Loucy (cell line): ENCODE results near the gene NRARP.

ENCODE experiments used
- EZH2phosphoT487 ChIP-seq: fragments of 200-600 bp; IDR thresholded peaks from 2 replicates; pipeline ENCODE4 v1.6.1; 2018; ENCODE audit warnings: antibody characterized with exemption, mild to moderate bottlenecking, moderate library complexity, borderline replicate concordance
- TF ChIP-seq, protein P1 (sequence below): fragments of 200-600 bp; sonication (generic); conservative IDR thresholded peaks from 2 replicates; pipeline ENCODE4 v1.5.1; 2014; ENCODE audit warnings: mild to moderate bottlenecking, antibody characterized with exemption, low read length

DNA sequence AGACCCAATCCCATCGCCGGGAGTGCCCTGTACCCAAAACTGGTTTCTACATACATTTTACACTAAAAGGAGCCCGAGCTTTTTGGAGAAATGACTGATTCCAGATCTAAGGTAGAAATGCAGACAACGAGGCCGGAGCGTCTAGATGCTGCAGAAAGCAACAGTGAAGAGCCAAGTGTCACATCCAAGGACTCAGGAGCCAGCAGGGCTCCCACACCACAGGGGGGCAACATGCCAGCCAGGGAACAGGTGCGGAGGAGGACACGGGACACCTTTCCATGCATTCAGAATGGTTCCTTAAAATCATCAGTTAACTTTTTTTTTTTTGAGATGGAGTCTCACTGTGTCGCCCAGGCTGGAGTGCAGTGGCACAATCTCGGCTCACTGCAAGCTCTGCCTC lies 23.1 kb upstream of the NRARP start:
- TF ChIP-seq, protein P1, sequence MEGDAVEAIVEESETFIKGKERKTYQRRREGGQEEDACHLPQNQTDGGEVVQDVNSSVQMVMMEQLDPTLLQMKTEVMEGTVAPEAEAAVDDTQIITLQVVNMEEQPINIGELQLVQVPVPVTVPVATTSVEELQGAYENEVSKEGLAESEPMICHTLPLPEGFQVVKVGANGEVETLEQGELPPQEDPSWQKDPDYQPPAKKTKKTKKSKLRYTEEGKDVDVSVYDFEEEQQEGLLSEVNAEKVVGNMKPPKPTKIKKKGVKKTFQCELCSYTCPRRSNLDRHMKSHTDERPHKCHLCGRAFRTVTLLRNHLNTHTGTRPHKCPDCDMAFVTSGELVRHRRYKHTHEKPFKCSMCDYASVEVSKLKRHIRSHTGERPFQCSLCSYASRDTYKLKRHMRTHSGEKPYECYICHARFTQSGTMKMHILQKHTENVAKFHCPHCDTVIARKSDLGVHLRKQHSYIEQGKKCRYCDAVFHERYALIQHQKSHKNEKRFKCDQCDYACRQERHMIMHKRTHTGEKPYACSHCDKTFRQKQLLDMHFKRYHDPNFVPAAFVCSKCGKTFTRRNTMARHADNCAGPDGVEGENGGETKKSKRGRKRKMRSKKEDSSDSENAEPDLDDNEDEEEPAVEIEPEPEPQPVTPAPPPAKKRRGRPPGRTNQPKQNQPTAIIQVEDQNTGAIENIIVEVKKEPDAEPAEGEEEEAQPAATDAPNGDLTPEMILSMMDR: no peak
- TF ChIP-seq EZH2phosphoT487: no peak
